Peyer's patch (tissue), 4 donors: ENCODE results near the gene BLVRB. TPM values are rescaled to one million over a fixed set of nuclear protein-coding genes. Genes with fewer than 3 reads are reported as not detected.
"Not testable (repeated sequence)": the region's sequence is repeated elsewhere in the genome, so short reads cannot be mapped to it uniquely, and the experiment has no call there.

Experiments
- DNase-seq, 3 donors: peaks; one replicate each; pipeline ENCODE4 v3.0.0-alpha.2; 2017 to 2019
- H3K27ac ChIP-seq, 4 donors: fragments of 200-600 bp; sonication (generic); one replicate each; pipeline ENCODE4 v1.5.1; 2016 to 2019
- H3K27me3 ChIP-seq, 2 donors: fragments of 200-600 bp; sonication (generic); one replicate each; pipeline ENCODE4 v1.5.1; 2019
- H3K36me3 ChIP-seq, 3 donors: fragments of 200-600 bp; sonication (generic); one replicate each; pipeline ENCODE4 v1.5.1; 2016 to 2019
- H3K4me1 ChIP-seq, 4 donors: fragments of 200-600 bp; sonication (generic); one replicate each; pipeline ENCODE4 v1.5.1; 2016 to 2019
- H3K4me3 ChIP-seq, 4 donors: fragments of 200-600 bp; sonication (generic); 1 replicate in 3 of 4; 2 replicates in 1 of 4; pipeline ENCODE4 v1.5.1; 2016 to 2019; ENCODE audit warnings: mild to moderate bottlenecking in 1 of 4
- H3K9me3 ChIP-seq, 4 donors: fragments of 200-600 bp; sonication (generic); one replicate each; pipeline ENCODE4 v1.5.1; 2016 to 2019; ENCODE audit warnings: mild to moderate bottlenecking in 1 of 4
- CTCF ChIP-seq, 6 experiments: fragments of 450-650 bp in 4 of 6; fragments of 200-600 bp in 2 of 6; sonication (generic) in 1 of 6; IDR thresholded peaks; one replicate each; pipeline ENCODE4 v1.5.1; 2017 to 2019; ENCODE audit warnings: antibody characterized with exemption in 6 of 6, mild to moderate bottlenecking in 3 of 6, moderate library complexity in 1 of 6
- POLR2A ChIP-seq, 2 donors: fragments of 450-650 bp; IDR thresholded peaks; one replicate each; pipeline ENCODE4 v1.5.1; 2017; ENCODE audit warnings: antibody characterized with exemption in 2 of 2, mild to moderate bottlenecking in 2 of 2, moderate library complexity in 2 of 2
- total RNA-seq, 4 donors: library from RNA; depleted of rRNA; stranded (reverse); fragments of >200 nt; gene quantifications; one replicate each; pipeline ENCODE4 v1.1.0, GENCODE V29; 2016

The BLVRB gene
- total RNA-seq, 4 donors from 2014 or later, result 148 to 277 (median 218) TPM

GRCh38 chr19:40441719-40442253 is 23.8 kb downstream of the BLVRB start:
- Histone ChIP-seq H3K9me3 (no peaks in the 10 kb centered on the region), H3K27me3 (no peaks in the 10 kb centered on the region), H3K36me3 (peaks cover 0 to 21% (median 0%) of the 10 kb centered on the region in 3 donors), H3K4me3 (peak overlapping the region in 1 of 4 donors; percentile 93), H3K27ac (peak overlapping the region in 2 of 4 donors; percentile 95 to 98), H3K4me1 (peaks cover 0 to 15% (median 0%) of the 10 kb centered on the region in 4 donors)
- DNase-seq, result no peak
- no peak for TF ChIP-seq POLR2A (IDR thresholded peaks at IDR 0.05)
- TF ChIP-seq CTCF (IDR thresholded peaks at IDR 0.05), result no peak

DNA sequence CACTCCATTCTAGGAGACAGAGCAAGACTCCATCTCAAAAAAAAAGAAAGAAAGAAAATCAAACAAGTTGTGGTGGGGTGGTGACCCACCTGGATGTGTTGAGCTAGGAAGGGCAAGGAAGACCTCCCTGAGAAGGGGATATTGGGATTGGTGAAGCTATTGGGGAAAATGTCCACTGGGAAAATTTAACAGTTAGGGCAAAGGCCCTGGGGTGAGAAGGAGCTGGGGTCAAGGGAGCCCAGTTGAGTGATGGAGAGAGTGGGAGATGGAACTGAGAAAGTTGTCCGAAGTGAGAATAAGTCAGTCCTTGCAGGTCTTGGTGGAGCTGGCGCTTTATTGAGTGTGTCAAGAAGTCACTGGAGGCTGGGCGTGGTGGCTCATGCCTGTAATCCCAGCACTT is 27.3 kb downstream of the BLVRB start:
- Histone ChIP-seq H3K4me1 (peaks cover 0 to 24% (median 11%) of the 10 kb centered on the region in 4 donors), H3K9me3 (no peaks in the 10 kb centered on the region), H3K27ac (no peak overlapping the region), H3K27me3 (no peaks in the 10 kb centered on the region), H3K4me3 (no peak overlapping the region), H3K36me3 (peaks cover 0 to 21% (median 0%) of the 10 kb centered on the region in 3 donors)
- no peak for DNase-seq
- TF ChIP-seq POLR2A (IDR thresholded peaks at IDR 0.05) (no peak), CTCF (IDR thresholded peaks at IDR 0.05) (no peak)

- TF ChIP-seq CTCF (IDR thresholded peaks at IDR 0.05) (no peak), POLR2A (IDR thresholded peaks at IDR 0.05) (peak in 1 of 2 donors; percentile 31)
- Histone ChIP-seq H3K36me3 (no peaks in the 10 kb centered on the region), H3K4me1 (peaks cover 0 to 20% (median 15%) of the 10 kb centered on the region in 4 donors), H3K27ac (peak overlapping the region; percentile 83 to 94 (median 86)), H3K27me3 (no peaks in the 10 kb centered on the region), H3K4me3 (peak overlapping the region; percentile 41 to 53 (median 49)), H3K9me3 (no peaks in the 10 kb centered on the region)
- DNase-seq, result peak; percentile 76 to 93 (median 91)
Observed at GRCh38 chr19:40433391-40434216, 31.9 kb downstream of the BLVRB start.

- not testable (repeated sequence) for H3K36me3 ChIP-seq, H3K27me3 ChIP-seq, DNase-seq, H3K9me3 ChIP-seq
- H3K4me3 ChIP-seq, result peak overlapping the region in 3 of 4 donors; percentile 41 to 53 (median 49)
- peak overlapping the region; percentile 83 to 94 (median 86) for H3K27ac ChIP-seq
- peaks cover 0 to 20% (median 15%) of the 10 kb centered on the region in 4 donors for H3K4me1 ChIP-seq
Observed at GRCh38 chr19:40432760-40433159, 32.8 kb downstream of the BLVRB start.

DNA sequence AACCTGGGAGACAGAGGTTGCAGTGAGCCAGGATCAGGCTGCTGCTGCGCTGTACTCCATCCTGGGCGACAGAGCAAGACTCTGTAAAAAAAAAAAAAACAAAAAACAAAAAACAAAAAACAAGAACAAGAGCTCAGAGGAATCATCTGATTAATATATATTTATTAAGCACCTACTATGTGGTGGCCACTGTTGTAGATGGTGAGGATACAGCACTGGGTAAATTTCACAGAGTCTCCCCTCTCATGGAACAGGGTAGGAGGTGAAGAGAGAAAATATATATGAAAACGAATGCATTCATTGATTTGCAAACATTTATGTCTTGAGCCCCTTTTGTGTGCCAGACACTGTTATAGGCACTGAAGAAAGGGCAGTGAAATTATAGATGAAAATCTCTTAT is 33.8 kb downstream of the BLVRB start:
- Histone ChIP-seq H3K27ac (no peak overlapping the region), H3K4me1 (peaks cover 0 to 25% (median 15%) of the 10 kb centered on the region in 4 donors), H3K36me3 (no peaks in the 10 kb centered on the region), H3K9me3 (no peaks in the 10 kb centered on the region), H3K4me3 (no peak overlapping the region), H3K27me3 (no peaks in the 10 kb centered on the region)
- no peak for TF ChIP-seq POLR2A (IDR thresholded peaks at IDR 0.05)
- TF ChIP-seq CTCF (IDR thresholded peaks at IDR 0.05), result no peak
- DNase-seq, result no peak

GRCh38 chr19:40430242-40430641 is 35.3 kb downstream of the BLVRB start:
- H3K27ac ChIP-seq, H3K9me3 ChIP-seq, H3K27me3 ChIP-seq, H3K4me3 ChIP-seq, DNase-seq, H3K36me3 ChIP-seq: not testable (repeated sequence)
- peaks cover 0 to 30% (median 15%) of the 10 kb centered on the region in 4 donors for H3K4me1 ChIP-seq

- not testable (repeated sequence) for H3K27ac ChIP-seq, H3K27me3 ChIP-seq, DNase-seq, H3K36me3 ChIP-seq, H3K4me3 ChIP-seq, H3K9me3 ChIP-seq
- H3K4me1 ChIP-seq, result peaks cover 0 to 34% (median 7%) of the 10 kb centered on the region in 4 donors
Observed at GRCh38 chr19:40428197-40428596, 37.3 kb downstream of the BLVRB start.
